OCI-LY7 (cell line): ENCODE measurements around the gene SFI1.

Source experiments
- EZH2phosphoT487 ChIP-seq: fragments of 200-600 bp; sonication (generic); IDR thresholded peaks from 2 replicates; pipeline ENCODE4 v1.6.1; 2018; ENCODE audit warnings: low read depth, borderline replicate concordance, mild to moderate bottlenecking, mixed run types, antibody characterized with exemption, low read length, moderate library complexity, mixed read lengths
- TF ChIP-seq, protein P1 (sequence below): fragments of 200-600 bp; sonication (generic); conservative IDR thresholded peaks from 2 replicates; pipeline ENCODE4 v1.5.1; 2014; ENCODE audit warnings: mild to moderate bottlenecking, antibody characterized with exemption, low read length, moderate library complexity, mixed read lengths

- TF ChIP-seq, protein P1, sequence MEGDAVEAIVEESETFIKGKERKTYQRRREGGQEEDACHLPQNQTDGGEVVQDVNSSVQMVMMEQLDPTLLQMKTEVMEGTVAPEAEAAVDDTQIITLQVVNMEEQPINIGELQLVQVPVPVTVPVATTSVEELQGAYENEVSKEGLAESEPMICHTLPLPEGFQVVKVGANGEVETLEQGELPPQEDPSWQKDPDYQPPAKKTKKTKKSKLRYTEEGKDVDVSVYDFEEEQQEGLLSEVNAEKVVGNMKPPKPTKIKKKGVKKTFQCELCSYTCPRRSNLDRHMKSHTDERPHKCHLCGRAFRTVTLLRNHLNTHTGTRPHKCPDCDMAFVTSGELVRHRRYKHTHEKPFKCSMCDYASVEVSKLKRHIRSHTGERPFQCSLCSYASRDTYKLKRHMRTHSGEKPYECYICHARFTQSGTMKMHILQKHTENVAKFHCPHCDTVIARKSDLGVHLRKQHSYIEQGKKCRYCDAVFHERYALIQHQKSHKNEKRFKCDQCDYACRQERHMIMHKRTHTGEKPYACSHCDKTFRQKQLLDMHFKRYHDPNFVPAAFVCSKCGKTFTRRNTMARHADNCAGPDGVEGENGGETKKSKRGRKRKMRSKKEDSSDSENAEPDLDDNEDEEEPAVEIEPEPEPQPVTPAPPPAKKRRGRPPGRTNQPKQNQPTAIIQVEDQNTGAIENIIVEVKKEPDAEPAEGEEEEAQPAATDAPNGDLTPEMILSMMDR: no peak
- TF ChIP-seq EZH2phosphoT487: no peak
Observed at GRCh38 chr22:31662668-31663037, 166.3 kb downstream of the SFI1 start.
